Left kidney (tissue), 2 donors: ENCODE data around the gene ASTN2. TPM values are rescaled to one million over a fixed set of nuclear protein-coding genes. Genes with fewer than 3 reads are reported as not detected.

Source experiments
- DNase-seq: peaks from one replicate; pipeline ENCODE4 v3.0.0-alpha.2; 2013
- polyA plus RNA-seq: library from polyadenylated mRNA; unstranded; fragments of 120-200 nt; gene quantifications from one replicate; pipeline ENCODE4 v1.2.1, GENCODE V29; 2013; ENCODE audit not compliant: insufficient read length

ASTN2 gene
- polyA plus RNA-seq, 1 donor: 17.2 TPM

- DNase-seq: no peak
Measured at GRCh38 chr9:116954731-116955130, 460.1 kb downstream of the ASTN2 start.

- DNase-seq: no peak
Measured at GRCh38 chr9:116953271-116953670, 461.6 kb downstream of the ASTN2 start.

GRCh38 chr9:116952436-116952810, 462.4 kb downstream of the ASTN2 start:
- no peak for DNase-seq

DNA sequence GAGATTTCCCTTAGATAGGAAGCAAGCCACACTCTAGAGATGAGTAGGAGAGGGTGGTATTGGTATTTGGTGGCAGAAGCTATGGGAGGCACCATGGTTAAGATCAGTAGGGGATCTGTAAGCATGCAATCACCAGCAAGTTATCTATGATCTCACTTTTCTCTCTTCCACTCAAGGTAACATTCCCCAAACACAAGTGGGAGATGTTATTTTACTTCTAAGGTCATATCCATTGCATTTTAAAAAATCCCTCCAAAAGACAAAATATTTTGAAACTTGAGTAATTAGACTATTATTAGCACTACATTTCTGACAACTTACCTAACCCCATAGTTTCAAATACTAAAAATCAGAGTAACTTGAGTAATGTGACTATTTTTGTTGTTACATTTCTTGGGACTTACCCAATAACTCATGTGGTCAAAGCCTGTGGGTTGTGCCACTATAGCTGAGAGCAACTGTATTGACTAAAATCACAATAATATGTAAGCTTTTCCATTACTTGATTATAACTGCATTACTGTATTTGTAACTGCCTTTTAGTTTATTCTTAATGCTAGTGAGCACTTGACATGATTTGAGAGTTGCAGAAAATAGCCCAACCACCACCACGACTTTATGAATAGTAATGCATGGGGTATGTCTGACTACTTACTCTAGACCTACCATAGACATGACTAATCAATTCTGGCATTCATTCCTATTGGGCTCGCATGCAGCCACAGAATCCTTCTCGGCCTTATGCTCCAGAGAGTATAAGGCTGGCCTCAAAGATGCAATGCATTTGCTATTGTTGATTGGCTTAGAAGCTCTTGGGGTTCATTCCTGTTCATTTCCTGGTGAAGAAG, 463.0 kb downstream of the ASTN2 start:
- no peak for DNase-seq

DNA sequence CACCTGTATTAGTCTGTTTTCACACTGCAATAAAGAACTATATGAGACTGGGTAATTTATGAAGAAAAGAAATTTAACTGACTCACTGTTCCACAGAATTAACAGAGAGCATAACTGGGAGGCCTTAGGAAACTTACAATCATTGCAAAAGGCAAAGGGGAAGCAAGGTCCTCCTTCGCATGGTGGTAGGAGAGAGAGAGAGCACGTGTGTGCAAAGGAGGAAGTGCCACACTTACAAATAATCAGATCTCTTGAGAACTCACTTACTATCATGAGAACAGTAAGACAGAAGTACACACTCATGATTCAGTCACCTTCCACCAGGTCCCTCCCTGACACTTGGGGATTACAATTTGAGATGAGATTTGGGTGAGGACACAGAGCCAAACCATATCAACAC, 469.0 kb downstream of the ASTN2 start:
- no peak for DNase-seq

DNA sequence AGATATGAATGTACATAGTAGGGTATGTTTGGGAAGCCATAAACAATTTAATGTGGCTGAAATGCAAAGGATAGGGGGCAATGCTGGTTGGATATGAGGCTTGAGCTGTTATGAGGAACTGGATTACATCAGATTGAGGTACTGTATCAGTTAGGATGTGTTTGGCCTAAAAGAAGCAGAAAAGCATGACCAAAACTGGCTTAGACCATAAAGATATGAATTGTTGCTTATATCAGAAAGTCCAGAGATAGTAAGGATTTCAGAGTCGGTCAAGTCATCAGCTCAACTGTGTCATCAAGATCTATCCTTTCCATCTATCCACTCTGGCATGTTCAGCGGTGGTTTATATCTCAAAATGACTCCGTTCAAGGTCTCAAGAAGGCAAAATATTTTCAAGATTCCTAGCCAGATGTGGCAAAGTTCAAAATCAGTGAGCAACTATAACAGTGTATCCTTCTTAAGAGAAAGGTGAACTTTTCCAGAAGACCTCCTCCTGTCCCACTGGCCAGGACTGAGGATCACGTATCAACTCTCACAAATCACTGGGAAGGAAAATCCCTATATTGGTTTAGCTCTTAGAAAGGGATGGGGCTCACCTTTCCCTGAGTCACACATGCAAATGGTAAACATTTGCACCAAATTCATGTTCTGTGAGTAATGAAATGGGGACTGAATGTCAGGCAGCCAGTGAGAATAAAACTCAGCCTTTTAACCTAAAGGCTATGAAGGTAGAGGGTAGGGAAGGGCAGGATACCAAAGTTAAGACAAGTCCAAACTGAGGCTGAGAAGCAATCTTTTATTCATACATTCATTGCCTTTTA, 469.9 kb downstream of the ASTN2 start:
- DNase-seq: no peak

- no peak for DNase-seq
Measured at GRCh38 chr9:116943970-116944369, 470.9 kb downstream of the ASTN2 start.

- no peak for DNase-seq
Measured at GRCh38 chr9:116942593-116943061, 472.2 kb downstream of the ASTN2 start.

GRCh38 chr9:116941266-116941665, 473.6 kb downstream of the ASTN2 start:
- DNase-seq: no peak

- DNase-seq: no peak
Measured at GRCh38 chr9:116940614-116941215, 474.1 kb downstream of the ASTN2 start.

DNA sequence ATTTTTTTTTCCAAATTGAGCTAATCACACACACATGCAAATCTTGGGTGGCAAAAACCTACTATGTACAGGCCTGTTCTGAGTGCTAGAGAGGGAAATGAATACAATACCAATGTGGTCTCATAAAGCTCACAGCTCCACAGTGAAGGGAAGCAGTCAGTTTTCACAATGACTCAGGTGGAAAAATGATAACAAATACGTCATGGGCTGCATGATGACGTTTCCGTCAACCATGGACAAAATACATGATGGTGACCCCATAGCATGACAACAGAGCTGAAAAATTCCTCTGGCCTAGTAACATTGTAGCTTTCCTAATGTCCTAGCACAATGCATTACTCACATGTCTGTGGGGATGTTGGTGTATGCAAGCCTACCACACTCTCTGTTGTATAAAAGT, 475.2 kb downstream of the ASTN2 start:
- no peak for DNase-seq

- DNase-seq: no peak
Measured at GRCh38 chr9:116939161-116939560, 475.7 kb downstream of the ASTN2 start.

DNA sequence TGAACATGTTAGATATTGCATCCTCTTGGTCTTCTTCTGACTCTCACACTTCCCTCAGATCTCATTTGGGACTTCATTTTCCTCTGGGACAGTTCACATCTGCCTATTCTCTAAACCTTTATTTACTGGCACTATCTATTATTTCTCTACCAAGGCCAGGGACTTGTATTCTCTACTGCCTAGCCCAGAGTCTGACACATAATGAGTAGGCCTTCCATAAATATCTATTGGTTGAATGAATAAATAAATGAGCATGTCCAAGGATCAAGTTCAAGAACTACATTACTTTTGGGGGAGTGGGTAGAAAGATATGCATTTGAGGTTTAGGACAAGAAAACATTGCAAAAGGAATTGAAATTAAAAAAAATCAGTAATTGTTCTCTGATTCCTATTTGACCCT, 477.5 kb downstream of the ASTN2 start:
- DNase-seq: no peak

DNA sequence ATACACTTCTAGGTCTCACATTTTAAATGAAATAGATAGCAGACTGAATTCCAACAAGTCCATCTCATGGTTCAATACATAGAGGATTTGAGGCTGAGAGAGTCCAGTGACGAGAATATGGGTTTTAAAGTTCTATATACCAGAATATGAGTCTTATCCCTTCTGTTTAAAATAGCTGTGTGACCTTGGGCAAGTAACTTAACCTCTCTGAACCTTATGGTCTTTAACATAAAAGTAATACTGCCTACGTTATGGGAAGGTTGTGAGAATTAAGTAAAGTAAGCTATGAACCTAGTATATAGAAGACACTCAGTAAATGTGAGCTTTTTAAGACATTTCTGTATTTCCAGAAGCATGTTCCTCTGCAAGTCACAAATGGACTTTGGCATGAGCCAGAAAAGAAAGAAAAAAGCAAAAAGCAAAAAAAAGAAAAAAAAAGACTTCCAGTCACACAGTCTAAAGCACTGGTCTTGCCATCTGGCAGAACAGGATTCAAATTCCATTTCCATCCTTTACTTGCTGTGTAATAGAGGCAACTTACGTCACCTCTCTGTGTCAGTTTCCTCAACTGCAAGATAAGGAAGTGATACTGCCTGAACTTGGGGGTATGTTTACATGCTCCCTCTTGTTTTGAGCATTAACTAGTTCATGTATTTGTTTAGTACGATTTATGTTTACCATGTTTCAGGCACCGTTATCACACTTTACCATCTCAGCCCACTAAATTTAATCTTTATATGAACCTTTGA, 479.5 kb downstream of the ASTN2 start:
- no peak for DNase-seq

DNA sequence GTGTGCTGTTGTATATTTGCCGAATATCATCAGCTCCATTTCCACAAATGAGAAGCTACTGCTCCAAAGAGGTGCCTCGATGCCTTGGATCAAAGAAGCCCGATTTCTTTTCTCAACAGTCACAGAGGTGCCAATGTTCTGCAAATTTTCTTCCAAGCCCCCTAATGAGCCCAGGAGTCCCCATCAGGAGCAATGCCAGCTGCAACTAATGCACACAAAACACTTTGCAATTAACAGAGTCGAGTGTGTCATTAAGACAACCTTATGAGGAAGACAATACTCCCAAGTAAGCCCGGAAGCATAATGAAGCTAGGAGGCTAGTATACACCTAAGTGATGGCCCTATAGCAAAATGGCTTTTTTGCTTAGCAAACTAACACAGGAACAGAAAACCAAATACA, 480.7 kb downstream of the ASTN2 start:
- no peak for DNase-seq

DNA sequence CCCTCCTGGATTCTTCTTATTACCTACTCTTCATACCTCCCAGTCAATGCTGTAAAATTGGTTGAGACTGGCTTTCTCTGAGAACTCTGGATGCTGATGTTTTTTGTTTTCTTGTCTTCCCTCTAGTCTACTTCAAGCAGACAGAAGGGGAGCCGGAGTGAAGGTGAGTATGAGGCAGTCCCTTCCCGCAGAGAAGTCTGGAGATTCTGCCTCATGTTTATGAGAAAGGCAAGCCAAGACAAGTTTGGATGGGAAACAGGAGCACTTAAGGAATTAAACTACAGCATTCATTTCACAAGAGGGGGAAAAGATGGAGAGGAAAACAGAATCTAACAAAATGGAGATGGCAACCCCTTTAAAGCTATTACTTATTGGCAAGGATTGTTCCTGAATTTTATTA, 481.6 kb downstream of the ASTN2 start:
- no peak for DNase-seq

DNA sequence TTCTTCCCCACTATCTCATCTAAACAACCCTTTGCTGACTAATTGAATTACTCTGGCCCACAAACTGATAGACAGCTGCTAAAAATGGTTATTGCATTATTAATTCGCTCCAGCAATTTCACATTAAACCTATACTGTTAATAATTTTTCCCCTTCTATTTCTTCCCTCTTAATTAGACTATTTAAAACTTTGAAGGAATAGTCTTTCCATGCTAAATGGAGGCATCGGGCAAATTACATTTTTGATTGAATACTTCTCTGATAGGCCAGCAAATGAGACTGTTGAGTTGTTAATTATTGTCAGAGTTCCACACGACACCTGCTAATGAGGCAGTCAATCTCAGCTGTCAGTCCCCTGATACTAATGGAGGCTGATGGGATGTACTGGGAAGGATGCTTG, 485.2 kb downstream of the ASTN2 start:
- no peak for DNase-seq

GRCh38 chr9:116928884-116929283, 486.0 kb downstream of the ASTN2 start:
- DNase-seq: no peak

- no peak for DNase-seq
Measured at GRCh38 chr9:116928289-116928688, 486.6 kb downstream of the ASTN2 start.

GRCh38 chr9:116927726-116928125, 487.1 kb downstream of the ASTN2 start:
- DNase-seq: no peak

GRCh38 chr9:116925121-116925520, 489.7 kb downstream of the ASTN2 start:
- no peak for DNase-seq

DNA sequence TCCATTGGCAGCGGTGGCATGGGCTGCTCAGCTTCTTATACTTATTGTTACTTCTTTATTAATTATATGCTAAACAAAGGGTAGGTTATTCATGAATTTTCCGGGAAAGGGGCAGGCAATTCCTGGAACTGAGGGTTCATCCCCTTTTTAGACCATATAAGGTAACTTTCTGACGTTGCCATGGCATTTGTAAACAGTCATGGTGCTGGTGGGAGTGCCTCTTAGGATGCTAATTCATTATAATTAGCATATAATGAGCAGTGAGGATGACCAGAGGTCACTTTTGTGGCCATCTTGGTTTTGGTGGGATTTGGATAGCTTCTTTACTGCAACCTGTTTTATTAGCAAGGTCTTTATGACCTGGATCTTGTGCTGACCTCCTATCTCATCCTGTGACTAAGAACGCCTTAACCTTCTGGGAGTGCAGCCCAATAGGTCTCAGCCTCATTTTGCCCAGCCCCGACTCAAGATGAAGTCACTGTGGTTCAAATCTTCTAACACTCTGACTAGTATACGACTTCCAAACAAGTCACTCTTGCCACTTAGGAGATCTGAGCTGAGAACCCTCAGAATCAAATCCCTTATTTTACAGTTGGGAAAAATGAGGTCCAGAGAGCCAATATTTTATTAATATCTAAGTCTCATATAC, 490.3 kb downstream of the ASTN2 start:
- DNase-seq: no peak
